ENCODE measurements around the gene LILRA6. TPM values are rescaled to one million over a fixed set of nuclear protein-coding genes. Genes with fewer than 3 reads are reported as not detected.
A peak's percentile ranks its signal among the peaks of the same experiment; 100 is the strongest.

Gene LILRA6
- total and polyA plus RNA-seq, 2 of the 8 experiments (the other 6 are each of a cell fraction or from before 2014, with no cell fraction given) = not detected

- Histone ChIP-seq H3K9ac (replicated peaks in 1 of 4; ENCODE audit: extremely low read depth in 1 of 4, low read depth in 3 of 4, low read length in 3 of 4) (no peak overlapping the region; a peak in 1 of 7 replicates), H3K14ac (ENCODE audit: insufficient read length) (no peak overlapping the region), H2AK5ac (ENCODE audit: low read depth, low read length) (no peak overlapping the region), H3K27me3 (replicated peaks in 1 of 4; ENCODE audit: control insufficient read depth in 3 of 4, extremely low read depth in 1 of 4, insufficient read depth in 3 of 4, low read length in 3 of 4) (no peaks in the 10 kb centered on the region), H2BK15ac (ENCODE audit: low read length) (no peak overlapping the region), H2BK20ac (ENCODE audit: low read length) (no peak overlapping the region), H3K56ac (replicated peaks; ENCODE audit: insufficient read length, low read depth, low read length) (no peak overlapping the region), H3K18ac (ENCODE audit: extremely low read depth, low read length) (no peak overlapping the region), H3K4me1 (replicated peaks in 1 of 4; ENCODE audit: control insufficient read depth in 3 of 4, insufficient read depth in 4 of 4, low read length in 3 of 4) (peaks cover 6 to 10% (median 6%) of the 10 kb centered on the region in 4 experiments; a peak in 6 of 7 replicates), H3K4me3 (ENCODE audit: extremely low read depth in 1 of 4, insufficient read depth in 2 of 4, low read depth in 3 of 4, low read length in 4 of 4) (no peak overlapping the region), H4K8ac (ENCODE audit: extremely low read depth, insufficient read depth, low read length) (0 out of 2 replicates have a peak overlapping the region, but pooled peaks have one; percentile 69), H3K9me3 (ENCODE audit: insufficient read depth in 2 of 2, low read depth in 1 of 2, low read length in 1 of 2) (no peaks in the 10 kb centered on the region), H4K91ac (replicated peaks; ENCODE audit: insufficient read length, low read length) (no peak overlapping the region), H3K23me2 (ENCODE audit: low read depth, low read length) (peaks cover 2% of the 10 kb centered on the region; the same call in 1 of the 2 replicates), H3K79me2 (ENCODE audit: control insufficient read depth in 1 of 2, insufficient read depth in 2 of 2, low read length in 2 of 2) (peaks cover 5 to 32% of the 10 kb centered on the region in 2 experiments), H3K23ac (ENCODE audit: insufficient read length) (no peak overlapping the region), H2BK12ac (ENCODE audit: low read depth, low read length) (no peak overlapping the region), H2BK5ac (ENCODE audit: low read depth, low read length) (no peak overlapping the region), H3K36me3 (ENCODE audit: control insufficient read depth in 2 of 4, insufficient read depth in 4 of 4, low read length in 3 of 4) (peaks cover 34 to 46% (median 43%) of the 10 kb centered on the region in 4 experiments), H3K27ac (ENCODE audit: low read depth, low read length) (no peak overlapping the region), H4K5ac (ENCODE audit: insufficient read length, low read depth, low read length) (no peak overlapping the region), H3K4ac (replicated peaks; ENCODE audit: insufficient read length, low read depth, low read length) (no peak overlapping the region), H4K20me1 (replicated peaks in 1 of 2; ENCODE audit: control insufficient read depth in 1 of 2, insufficient read depth in 2 of 2, low read length in 2 of 2) (peaks cover 39 to 42% of the 10 kb centered on the region in 2 experiments), H2BK120ac (replicated peaks; ENCODE audit: low read depth, low read length) (no peak overlapping the region), H3K79me1 (ENCODE audit: low read depth, low read length) (peaks cover 15% of the 10 kb centered on the region), H2AFZ (ENCODE audit: low read length) (no peak overlapping the region), H3K4me2 (ENCODE audit: insufficient read depth in 1 of 2, low read depth in 2 of 2, low read length in 2 of 2) (no peak overlapping the region)
- DNase-seq (ENCODE audit: low read depth in 1 of 2, low spot score in 2 of 2) = no peak
- POLR2A ChIA-PET (ENCODE audit: partially characterized antibody) = interaction anchor here (0.6 to 23.4 kb wide), 21 partner anchors 9 to 121 kb away, joined by 3 to 909 read pairs (median 6); partner anchors contain the start of genes CNOT3, LILRB2, LILRB3 and LILRB5
- WGBS, 2 experiments (ENCODE audit: extremely low coverage in 1 of 2, insufficient coverage in 1 of 2, insufficient read length in 1 of 2, insufficient replicate concordance in 2 of 2, low coverage in 1 of 2, low lambda C conversion rate in 2 of 2, missing lambda C conversion rate in 1 of 2) = 88% methylated on average over 8 of the region's 8 CpGs; no CpG with 5 or more reads in 1 of the 2 experiments
- TF ChIP-seq POLR2A (IDR thresholded peaks at IDR 0.05; ENCODE audit: control extremely low read depth in 1 of 2, low read depth in 2 of 2, low read length in 2 of 2) (peak in 1 of 2 experiments; percentile 82; a peak in 2 of 3 replicates), SIN3A (conservative IDR thresholded peaks at IDR 0.05 in 1 of 2, IDR thresholded peaks at IDR 0.05 in 1 of 2; ENCODE audit: low read depth in 1 of 2, low read length in 2 of 2) (0 out of 4 replicates have a peak, but pooled peaks of 1 of the 2 experiments have one; percentile 22), CBX8 (IDR thresholded peaks at IDR 0.05; ENCODE audit: borderline replicate concordance, low read depth, low read length) (no peak)
- CTCF ChIA-PET (ENCODE audit: partially characterized antibody) = interaction anchor here (1.0 to 1.6 kb wide), 7 partner anchors 19 to 58 kb away, joined by 3 to 6 read pairs (median 4); partner anchors contain the start of gene LILRB5
- FAIRE-seq = no peak
Observed at GRCh38 chr19:54208784-54209057, 33.9 kb downstream of the LILRA6 start.
